HG03439 (cell line): ENCODE results near the gene BABAM2.

ENCODE experiments used
- ATAC-seq: cut with Tn5 transposase; IDR thresholded peaks from one replicate; pipeline ENCODE4 v1.9.1; 2021; ENCODE audit warnings: mild to moderate bottlenecking, moderate library complexity; ENCODE audit not compliant: unreplicated experiment

BABAM2 gene

GRCh38 chr2:28055325-28055970 is 164.9 kb downstream of the BABAM2 start:
- no peak for ATAC-seq

GRCh38 chr2:28058791-28059190 is 168.3 kb downstream of the BABAM2 start:
- ATAC-seq = no peak

GRCh38 chr2:28062867-28063266 is 172.3 kb downstream of the BABAM2 start:
- ATAC-seq = no peak

GRCh38 chr2:28063492-28063962 is 173.0 kb downstream of the BABAM2 start:
- ATAC-seq = no peak

GRCh38 chr2:28067602-28068001 is 177.1 kb downstream of the BABAM2 start:
- ATAC-seq = no peak

- no peak for ATAC-seq
These were observed 177.6 kb downstream of the BABAM2 start for GRCh38 chr2:28068088-28068487.

GRCh38 chr2:28068527-28068926 is 178.0 kb downstream of the BABAM2 start:
- ATAC-seq = no peak

- no peak for ATAC-seq
These were observed 180.7 kb downstream of the BABAM2 start for GRCh38 chr2:28071221-28071620.

- ATAC-seq = no peak
These were observed 183.6 kb downstream of the BABAM2 start for GRCh38 chr2:28074137-28074536.

- ATAC-seq = no peak
These were observed 190.4 kb downstream of the BABAM2 start for GRCh38 chr2:28080911-28081310.

- ATAC-seq = no peak
These were observed 191.6 kb downstream of the BABAM2 start for GRCh38 chr2:28082131-28082530.

- ATAC-seq = no peak
These were observed 192.9 kb downstream of the BABAM2 start for GRCh38 chr2:28083476-28083875.

GRCh38 chr2:28084564-28084963 is 194.0 kb downstream of the BABAM2 start:
- no peak for ATAC-seq

- ATAC-seq = no peak
These were observed 194.7 kb downstream of the BABAM2 start for GRCh38 chr2:28085201-28085600.

GRCh38 chr2:28086611-28087010 is 196.1 kb downstream of the BABAM2 start:
- ATAC-seq = no peak

GRCh38 chr2:28088970-28089369 is 198.4 kb downstream of the BABAM2 start:
- no peak for ATAC-seq

GRCh38 chr2:28089486-28089885 is 199.0 kb downstream of the BABAM2 start:
- ATAC-seq = no peak

GRCh38 chr2:28093308-28093707 is 202.8 kb downstream of the BABAM2 start:
- no peak for ATAC-seq

- ATAC-seq = no peak
These were observed 203.2 kb downstream of the BABAM2 start for GRCh38 chr2:28093768-28094167.

- ATAC-seq = no peak
These were observed 204.2 kb downstream of the BABAM2 start for GRCh38 chr2:28094739-28095138.

- ATAC-seq = no peak
These were observed 205.1 kb downstream of the BABAM2 start for GRCh38 chr2:28095622-28096021.

- ATAC-seq = no peak
These were observed 205.9 kb downstream of the BABAM2 start for GRCh38 chr2:28096421-28096820.
